ENCODE measurements around the gene HELZ.

- no peak for TF ChIP-seq CTCF (conservative IDR thresholded peaks at IDR 0.05 in 1 of 2, IDR thresholded peaks at IDR 0.05 in 1 of 2; ENCODE audit: low read depth in 1 of 2, low read length in 2 of 2)
- TF ChIP-seq EZH2 (IDR thresholded peaks at IDR 0.05; ENCODE audit: low read length, missing control alignments) = no peak
These were observed 57.1 kb downstream of the HELZ start for GRCh38 chr17:67187927-67188326.

Data from fibroblast of lung (primary cell).